H1 (cell line): ENCODE data around the gene OR2V1. TPM values are rescaled to one million over a fixed set of nuclear protein-coding genes. Genes with fewer than 3 reads are reported as not detected.

Experiments used
- CTCF ChIA-PET: fragments of 300-600 bp; sonication (Branson Sonifier 250); formaldehyde crosslinking; loops from one replicate; lab custom pipeline; 2021; ENCODE audit not compliant: partially characterized antibody; lab: Charles Lee
- POLR2A ChIA-PET: fragments of 300-600 bp; sonication (Branson Sonifier 250); formaldehyde crosslinking; loops from one replicate; lab custom pipeline; 2021; ENCODE audit warnings: inconsistent platforms; ENCODE audit not compliant: partially characterized antibody; lab: Charles Lee
- DNase-seq, 2 experiments: peaks; one replicate each; pipeline versions ENCODE4 v3.0.0 to v3.0.0-alpha.2; 2010 to 2022; ENCODE audit warnings: low spot score in 2 of 2, low read depth in 1 of 2, mixed read lengths in 1 of 2
- FAIRE-seq: peaks from 2 replicates; lab custom pipeline; 2011; peaks lifted over from hg19 to GRCh38; lab: Jason Lieb, UNC
- H2AFZ ChIP-seq: 2 replicates; pipeline ENCODE4 v1.8.1; 2012; ENCODE audit warnings: low read length, inconsistent platforms
- H2AK5ac ChIP-seq: 2 replicates; pipeline ENCODE4 v1.6.1; 2013; ENCODE audit warnings: low read depth, low read length
- H2BK120ac ChIP-seq: replicated peaks from 2 replicates; pipeline ENCODE3; 2013; ENCODE audit warnings: low read depth, low read length, inconsistent platforms
- H2BK12ac ChIP-seq: 2 replicates; pipeline ENCODE4 v1.6.1; 2013; ENCODE audit warnings: low read depth, low read length
- H2BK15ac ChIP-seq: 2 replicates; pipeline ENCODE4 v1.6.1; 2013; ENCODE audit warnings: low read length
- H2BK20ac ChIP-seq: 2 replicates; pipeline ENCODE4 v1.6.1; 2013; ENCODE audit warnings: low read length
- H2BK5ac ChIP-seq: 2 replicates; pipeline ENCODE4 v1.6.1; 2013; ENCODE audit warnings: low read depth, low read length
- H3K14ac ChIP-seq: 2 replicates; pipeline ENCODE4 v1.6.1; 2013; ENCODE audit warnings: inconsistent platforms; ENCODE audit not compliant: insufficient read length
- H3K18ac ChIP-seq: 2 replicates; pipeline ENCODE4 v1.6.1; 2013; ENCODE audit warnings: low read length; ENCODE audit errors: extremely low read depth
- H3K23ac ChIP-seq: 2 replicates; pipeline ENCODE4 v1.6.1; 2013; ENCODE audit warnings: inconsistent platforms; ENCODE audit not compliant: insufficient read length
- H3K23me2 ChIP-seq: 2 replicates; pipeline ENCODE4 v1.6.1; 2013; ENCODE audit warnings: low read depth, low read length
- H3K27ac ChIP-seq: 2 replicates; pipeline ENCODE4 v1.6.1; 2011; ENCODE audit warnings: low read depth, low read length, inconsistent platforms
- H3K27me3 ChIP-seq, 4 experiments: replicated peaks in 1 of 4; 1 replicate in 1 of 4; 2 replicates in 3 of 4; pipeline versions ENCODE4 v1.6.1 to v1.8.1; 2011 to 2013; ENCODE audit warnings: low read length in 3 of 4, mild to moderate bottlenecking in 3 of 4, inconsistent platforms in 2 of 4, mixed read lengths in 2 of 4, moderate library complexity in 1 of 4; ENCODE audit not compliant: control insufficient read depth in 3 of 4, insufficient read depth in 3 of 4; ENCODE audit errors: extremely low read depth in 1 of 4
- H3K36me3 ChIP-seq, 4 experiments: 2 replicates each; pipeline versions ENCODE4 v1.6.1 to v1.8.1; 2011 to 2013; ENCODE audit warnings: mild to moderate bottlenecking in 4 of 4, low read length in 3 of 4, moderate library complexity in 2 of 4, control low read depth in 1 of 4, inconsistent platforms in 1 of 4; ENCODE audit not compliant: insufficient read depth in 4 of 4, control insufficient read depth in 2 of 4
- H3K4ac ChIP-seq: replicated peaks from 2 replicates; pipeline ENCODE3; 2013; ENCODE audit warnings: low read length, low read depth, mixed read lengths, inconsistent platforms; ENCODE audit not compliant: insufficient read length
- H3K4me1 ChIP-seq, 4 experiments: replicated peaks in 1 of 4; 1 replicate in 1 of 4; 2 replicates in 3 of 4; pipeline versions ENCODE4 v1.6.1 to v1.8.1; 2011 to 2013; ENCODE audit warnings: low read length in 3 of 4, inconsistent platforms in 2 of 4, mixed read lengths in 1 of 4; ENCODE audit not compliant: insufficient read depth in 4 of 4, control insufficient read depth in 3 of 4
- H3K4me2 ChIP-seq, 2 experiments: 2 replicates each; pipeline versions ENCODE4 v1.6.1 to v1.8.1; 2011 to 2013; ENCODE audit warnings: low read depth in 2 of 2, low read length in 2 of 2, control low read depth in 1 of 2, inconsistent platforms in 1 of 2, mild to moderate bottlenecking in 1 of 2; ENCODE audit not compliant: insufficient read depth in 1 of 2
- H3K4me3 ChIP-seq, 4 experiments: fragments of 200-600, 300-600 bp in 1 of 4; sonication (generic), shearing (Covaris generic), sonication (Bioruptor Twin) in 1 of 4; 2 replicates each; pipeline versions ENCODE4 v1.5.1 to v1.8.1; 2011 to 2016; ENCODE audit warnings: low read length in 4 of 4, low read depth in 3 of 4, control low read depth in 2 of 4, inconsistent platforms in 2 of 4, mild to moderate bottlenecking in 2 of 4, mixed read lengths in 1 of 4, moderate library complexity in 1 of 4; ENCODE audit not compliant: insufficient read depth in 2 of 4; ENCODE audit errors: extremely low read depth in 1 of 4
- H3K56ac ChIP-seq: replicated peaks from 2 replicates; pipeline ENCODE3; 2013; ENCODE audit warnings: low read depth, mild to moderate bottlenecking, mixed read lengths, low read length, inconsistent platforms; ENCODE audit not compliant: insufficient read length
- H3K79me1 ChIP-seq: 2 replicates; pipeline ENCODE4 v1.6.1; 2013; ENCODE audit warnings: low read depth, low read length, control low read depth
- H3K79me2 ChIP-seq, 2 experiments: 2 replicates each; pipeline versions ENCODE4 v1.6.1 to v1.8.1; 2012 to 2013; ENCODE audit warnings: low read length in 2 of 2, mild to moderate bottlenecking in 2 of 2, inconsistent platforms in 1 of 2; ENCODE audit not compliant: insufficient read depth in 2 of 2, control insufficient read depth in 1 of 2
- H3K9ac ChIP-seq, 4 experiments: replicated peaks in 1 of 4; 1 replicate in 1 of 4; 2 replicates in 3 of 4; pipeline versions ENCODE4 v1.6.1 to v1.8.1; 2011 to 2013; ENCODE audit warnings: low read depth in 3 of 4, low read length in 3 of 4, control low read depth in 2 of 4, mild to moderate bottlenecking in 2 of 4, moderate library complexity in 2 of 4, inconsistent platforms in 1 of 4; ENCODE audit errors: extremely low read depth in 1 of 4
- H3K9me3 ChIP-seq, 2 experiments: 2 replicates each; pipeline versions ENCODE4 v1.6.1 to v1.8.1; 2012 to 2013; ENCODE audit warnings: mild to moderate bottlenecking in 2 of 2, moderate library complexity in 2 of 2, control low read depth in 1 of 2, inconsistent platforms in 1 of 2, low read depth in 1 of 2, low read length in 1 of 2, mixed read lengths in 1 of 2; ENCODE audit not compliant: insufficient read depth in 2 of 2
- H4K20me1 ChIP-seq, 2 experiments: replicated peaks in 1 of 2; 2 replicates each; pipeline versions ENCODE3 to v1.8.1; 2011 to 2013; ENCODE audit warnings: inconsistent platforms in 2 of 2, low read length in 2 of 2, mild to moderate bottlenecking in 1 of 2; ENCODE audit not compliant: insufficient read depth in 2 of 2, control insufficient read depth in 1 of 2
- H4K5ac ChIP-seq: 2 replicates; pipeline ENCODE4 v1.6.1; 2013; ENCODE audit warnings: low read length, low read depth, mixed read lengths, inconsistent platforms; ENCODE audit not compliant: insufficient read length
- H4K8ac ChIP-seq: 2 replicates; pipeline ENCODE4 v1.8.0; 2013; ENCODE audit warnings: mild to moderate bottlenecking, moderate library complexity, low read length, inconsistent platforms; ENCODE audit not compliant: insufficient read depth; ENCODE audit errors: extremely low read depth
- H4K91ac ChIP-seq: replicated peaks from 2 replicates; pipeline ENCODE3; 2013; ENCODE audit warnings: low read length, mixed read lengths, inconsistent platforms; ENCODE audit not compliant: insufficient read length
- E2F6 ChIP-seq: IDR thresholded peaks from 2 replicates; pipeline ENCODE4 v1.6.1; 2012; ENCODE audit warnings: inconsistent platforms
- EGR1 ChIP-seq: IDR thresholded peaks from 2 replicates; pipeline ENCODE4 v1.6.1; 2011; ENCODE audit warnings: low read depth, low read length, borderline replicate concordance
- HDAC2 ChIP-seq, 2 experiments: fragments of 300-600 bp in 1 of 2; sonication (generic) in 1 of 2; IDR thresholded peaks; 2 replicates each; pipeline ENCODE4 v1.6.1; 2011 to 2012; ENCODE audit warnings: low read depth in 2 of 2, low read length in 2 of 2, mild to moderate bottlenecking in 2 of 2, moderate library complexity in 2 of 2, borderline replicate concordance in 1 of 2, inconsistent platforms in 1 of 2
- PHF8 ChIP-seq: fragments of 200-600 bp; sonication (generic); conservative IDR thresholded peaks from 2 replicates; pipeline ENCODE4 v1.7.1; 2012; ENCODE audit warnings: low read depth, mild to moderate bottlenecking, inconsistent platforms, low read length, moderate library complexity
- POU5F1 ChIP-seq: IDR thresholded peaks from 2 replicates; pipeline ENCODE4 v1.6.1; 2011; ENCODE audit warnings: low read depth, mild to moderate bottlenecking, low read length, moderate library complexity
- RBBP5 ChIP-seq: IDR thresholded peaks from 2 replicates; pipeline ENCODE4 v1.7.1; 2012; ENCODE audit warnings: low read depth, mild to moderate bottlenecking, inconsistent platforms, low read length, moderate library complexity, borderline replicate concordance
- SIRT6 ChIP-seq: IDR thresholded peaks from one replicate; pipeline ENCODE4 v1.7.1; 2012; ENCODE audit warnings: low read length, inconsistent platforms
- SP4 ChIP-seq: IDR thresholded peaks from 2 replicates; pipeline ENCODE4 v1.6.1; 2012; ENCODE audit warnings: low read length, inconsistent platforms
- WGBS, 2 experiments: shearing (Covaris generic) in 1 of 2; methylation state at CpG; one replicate each; pipeline versions ENCODE4 v1.1.6 to v1.1.7; 2013 to 2015; ENCODE audit warnings: low lambda C conversion rate in 2 of 2, mixed read lengths in 2 of 2, inconsistent platforms in 1 of 2, low coverage in 1 of 2, missing lambda C conversion rate in 1 of 2; ENCODE audit not compliant: insufficient replicate concordance in 2 of 2, insufficient coverage in 1 of 2, insufficient read length in 1 of 2; ENCODE audit errors: extremely low coverage in 1 of 2, missing lambda C conversion rate in 1 of 2; 5-methylcytosine and 5-hydroxymethylcytosine counted together
- polyA plus RNA-seq, 7 experiments: library from polyadenylated mRNA; depleted of rRNA in 3 of 7; stranded (reverse) in 5 of 7; unstranded in 2 of 7; fragments of >200 nt in 5 of 7; fragments of 200-250 nt in 2 of 7; gene quantifications; 1 replicate in 5 of 7; 2 replicates in 1 of 7; 4 replicates in 1 of 7; pipeline versions ENCODE4 v1.2.1 to v1.2.3, GENCODE V29; 2011 to 2013; ENCODE audit warnings: missing spikeins in 2 of 7, mixed read lengths in 2 of 7
- total RNA-seq: library from RNA; stranded (reverse); fragmentation: NEBNext Ultra II Directional; extraction: Animal tissue kit (Norgen Biotek cat#: 25700); gene quantifications from 2 replicates; pipeline ENCODE4 v1.2.1, GENCODE V29; 2021

OR2V1 gene
- total and polyA plus RNA-seq, 2 of the 8 experiments (the other 6 are each of a cell fraction or from before 2014, with no cell fraction given) = not detected

GRCh38 chr5:181120306-181120705 is 10.7 kb downstream of the OR2V1 start:
- no peak overlapping the region for H2BK15ac ChIP-seq
- H4K8ac ChIP-seq = no peak overlapping the region
- ChIA-PET CTCF (interaction anchor here (1.4 to 3.0 kb wide), 2 partner anchors 9 to 30 kb away, joined by 4 to 10 read pairs; no protein-coding TSS in a partner anchor), POLR2A (no interaction called here)
- H4K5ac ChIP-seq = no peak overlapping the region
- H3K4ac ChIP-seq = no peak overlapping the region
- no peaks in the 10 kb centered on the region; a peak in 1 of 4 replicates for H3K9me3 ChIP-seq
- H2BK20ac ChIP-seq = no peak overlapping the region
- DNase-seq = no peak
- no peak overlapping the region for H3K18ac ChIP-seq
- H4K20me1 ChIP-seq = no peaks in the 10 kb centered on the region
- H3K36me3 ChIP-seq = no peaks in the 10 kb centered on the region
- 85% methylated on average over 4 of the region's 4 CpGs; no CpG with 5 or more reads in 1 of the 2 experiments for WGBS, 2 experiments
- peaks cover 0 to 2% (median 0%) of the 10 kb centered on the region in 4 experiments; a peak in 3 of 7 replicates for H3K4me1 ChIP-seq
- H2AFZ ChIP-seq = no peak overlapping the region
- no peak overlapping the region for H3K9ac ChIP-seq
- no peak overlapping the region for H3K56ac ChIP-seq
- no peak for FAIRE-seq
- no peak overlapping the region for H3K4me2 ChIP-seq
- no peak overlapping the region for H3K4me3 ChIP-seq
- no peak overlapping the region for H4K91ac ChIP-seq
- no peak overlapping the region for H3K27ac ChIP-seq
- no peak overlapping the region for H3K14ac ChIP-seq
- no peaks in the 10 kb centered on the region for H3K79me2 ChIP-seq
- no peaks in the 10 kb centered on the region for H3K79me1 ChIP-seq
- peaks cover 0 to 21% (median 9%) of the 10 kb centered on the region in 4 experiments; a peak in 5 of 7 replicates for H3K27me3 ChIP-seq
- TF ChIP-seq E2F6 (no peak), SP4 (no peak), HDAC2 (IDR thresholded peaks at IDR 0.05; ENCODE audit: borderline replicate concordance in 1 of 2, low read depth in 2 of 2, low read length in 2 of 2) (no peak), EGR1 (no peak), SIRT6 (no peak), PHF8 (no peak), RBBP5 (no peak), POU5F1 (no peak)
- peaks cover 1% of the 10 kb centered on the region; the same call in 1 of the 2 replicates for H3K23me2 ChIP-seq
- no peak overlapping the region for H3K23ac ChIP-seq
- no peak overlapping the region for H2BK5ac ChIP-seq
- H2BK120ac ChIP-seq = no peak overlapping the region
- no peak overlapping the region for H2BK12ac ChIP-seq
- H2AK5ac ChIP-seq = no peak overlapping the region
